HEK293 (cell line): ENCODE data around the gene ADK.

ENCODE experiments used
- ZNF624 ChIP-seq: fragments of 450-650 bp; formaldehyde crosslinking; IDR thresholded peaks from 2 replicates; pipeline ENCODE4 v1.5.1; 2017; ENCODE audit warnings: missing biosample characterization, missing genetic modification characterization
- ZNF830 ChIP-seq: fragments of 450-650 bp; IDR thresholded peaks from 2 replicates; pipeline ENCODE4 v1.5.0; 2018; ENCODE audit warnings: missing biosample characterization, missing genetic modification characterization, low read depth, mild to moderate bottlenecking, moderate library complexity
- TF ChIP-seq, protein P1 (sequence below): fragments of 450-650 bp; formaldehyde crosslinking; IDR thresholded peaks from 2 replicates; pipeline ENCODE4 v1.5.1; 2016; ENCODE audit warnings: missing biosample characterization, missing genetic modification characterization
- TF ChIP-seq, protein P2 (sequence below): fragments of 450-650 bp; formaldehyde crosslinking; IDR thresholded peaks from 2 replicates; pipeline ENCODE4 v1.5.1; 2016; ENCODE audit warnings: missing biosample characterization, missing genetic modification characterization

DNA sequence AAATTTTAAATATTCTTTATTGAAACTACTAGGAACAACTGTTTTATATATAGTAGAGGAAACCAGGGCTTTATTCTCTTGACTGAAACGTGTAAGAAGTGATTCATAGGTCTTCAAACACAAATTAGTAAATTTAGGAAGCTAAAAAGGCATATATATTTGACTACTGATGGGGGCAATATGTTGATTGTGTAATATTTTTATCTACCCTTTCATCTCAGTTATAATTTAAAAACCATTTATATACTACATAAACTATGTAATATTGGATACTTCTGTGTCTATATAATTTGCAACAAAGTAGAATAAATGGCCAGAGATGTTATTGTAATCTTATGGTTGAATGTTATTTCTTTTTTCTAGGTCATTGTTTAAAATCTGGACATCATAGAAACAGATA, 406.1 kb downstream of the ADK start:
- TF ChIP-seq, protein P1, sequence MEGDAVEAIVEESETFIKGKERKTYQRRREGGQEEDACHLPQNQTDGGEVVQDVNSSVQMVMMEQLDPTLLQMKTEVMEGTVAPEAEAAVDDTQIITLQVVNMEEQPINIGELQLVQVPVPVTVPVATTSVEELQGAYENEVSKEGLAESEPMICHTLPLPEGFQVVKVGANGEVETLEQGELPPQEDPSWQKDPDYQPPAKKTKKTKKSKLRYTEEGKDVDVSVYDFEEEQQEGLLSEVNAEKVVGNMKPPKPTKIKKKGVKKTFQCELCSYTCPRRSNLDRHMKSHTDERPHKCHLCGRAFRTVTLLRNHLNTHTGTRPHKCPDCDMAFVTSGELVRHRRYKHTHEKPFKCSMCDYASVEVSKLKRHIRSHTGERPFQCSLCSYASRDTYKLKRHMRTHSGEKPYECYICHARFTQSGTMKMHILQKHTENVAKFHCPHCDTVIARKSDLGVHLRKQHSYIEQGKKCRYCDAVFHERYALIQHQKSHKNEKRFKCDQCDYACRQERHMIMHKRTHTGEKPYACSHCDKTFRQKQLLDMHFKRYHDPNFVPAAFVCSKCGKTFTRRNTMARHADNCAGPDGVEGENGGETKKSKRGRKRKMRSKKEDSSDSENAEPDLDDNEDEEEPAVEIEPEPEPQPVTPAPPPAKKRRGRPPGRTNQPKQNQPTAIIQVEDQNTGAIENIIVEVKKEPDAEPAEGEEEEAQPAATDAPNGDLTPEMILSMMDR (tag by site-specific recombination) = no peak
- TF ChIP-seq, protein P2, sequence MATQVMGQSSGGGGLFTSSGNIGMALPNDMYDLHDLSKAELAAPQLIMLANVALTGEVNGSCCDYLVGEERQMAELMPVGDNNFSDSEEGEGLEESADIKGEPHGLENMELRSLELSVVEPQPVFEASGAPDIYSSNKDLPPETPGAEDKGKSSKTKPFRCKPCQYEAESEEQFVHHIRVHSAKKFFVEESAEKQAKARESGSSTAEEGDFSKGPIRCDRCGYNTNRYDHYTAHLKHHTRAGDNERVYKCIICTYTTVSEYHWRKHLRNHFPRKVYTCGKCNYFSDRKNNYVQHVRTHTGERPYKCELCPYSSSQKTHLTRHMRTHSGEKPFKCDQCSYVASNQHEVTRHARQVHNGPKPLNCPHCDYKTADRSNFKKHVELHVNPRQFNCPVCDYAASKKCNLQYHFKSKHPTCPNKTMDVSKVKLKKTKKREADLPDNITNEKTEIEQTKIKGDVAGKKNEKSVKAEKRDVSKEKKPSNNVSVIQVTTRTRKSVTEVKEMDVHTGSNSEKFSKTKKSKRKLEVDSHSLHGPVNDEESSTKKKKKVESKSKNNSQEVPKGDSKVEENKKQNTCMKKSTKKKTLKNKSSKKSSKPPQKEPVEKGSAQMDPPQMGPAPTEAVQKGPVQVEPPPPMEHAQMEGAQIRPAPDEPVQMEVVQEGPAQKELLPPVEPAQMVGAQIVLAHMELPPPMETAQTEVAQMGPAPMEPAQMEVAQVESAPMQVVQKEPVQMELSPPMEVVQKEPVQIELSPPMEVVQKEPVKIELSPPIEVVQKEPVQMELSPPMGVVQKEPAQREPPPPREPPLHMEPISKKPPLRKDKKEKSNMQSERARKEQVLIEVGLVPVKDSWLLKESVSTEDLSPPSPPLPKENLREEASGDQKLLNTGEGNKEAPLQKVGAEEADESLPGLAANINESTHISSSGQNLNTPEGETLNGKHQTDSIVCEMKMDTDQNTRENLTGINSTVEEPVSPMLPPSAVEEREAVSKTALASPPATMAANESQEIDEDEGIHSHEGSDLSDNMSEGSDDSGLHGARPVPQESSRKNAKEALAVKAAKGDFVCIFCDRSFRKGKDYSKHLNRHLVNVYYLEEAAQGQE (tag by site-specific recombination) = no peak
- TF ChIP-seq ZNF830 (tag by site-specific recombination) (no peak), ZNF624 (tag by site-specific recombination) (no peak)
